ENCODE measurements around the gene KSR2. TPM values are rescaled to one million over a fixed set of nuclear protein-coding genes. Genes with fewer than 3 reads are reported as not detected.
"Not testable (repeated sequence)": the region's sequence is repeated elsewhere in the genome, so short reads cannot be mapped to it uniquely, and the experiment has no call there.

KSR2 gene
- total RNA-seq, 2 donors from 2014 or later, result 1.2 to 1.3 TPM

DNA sequence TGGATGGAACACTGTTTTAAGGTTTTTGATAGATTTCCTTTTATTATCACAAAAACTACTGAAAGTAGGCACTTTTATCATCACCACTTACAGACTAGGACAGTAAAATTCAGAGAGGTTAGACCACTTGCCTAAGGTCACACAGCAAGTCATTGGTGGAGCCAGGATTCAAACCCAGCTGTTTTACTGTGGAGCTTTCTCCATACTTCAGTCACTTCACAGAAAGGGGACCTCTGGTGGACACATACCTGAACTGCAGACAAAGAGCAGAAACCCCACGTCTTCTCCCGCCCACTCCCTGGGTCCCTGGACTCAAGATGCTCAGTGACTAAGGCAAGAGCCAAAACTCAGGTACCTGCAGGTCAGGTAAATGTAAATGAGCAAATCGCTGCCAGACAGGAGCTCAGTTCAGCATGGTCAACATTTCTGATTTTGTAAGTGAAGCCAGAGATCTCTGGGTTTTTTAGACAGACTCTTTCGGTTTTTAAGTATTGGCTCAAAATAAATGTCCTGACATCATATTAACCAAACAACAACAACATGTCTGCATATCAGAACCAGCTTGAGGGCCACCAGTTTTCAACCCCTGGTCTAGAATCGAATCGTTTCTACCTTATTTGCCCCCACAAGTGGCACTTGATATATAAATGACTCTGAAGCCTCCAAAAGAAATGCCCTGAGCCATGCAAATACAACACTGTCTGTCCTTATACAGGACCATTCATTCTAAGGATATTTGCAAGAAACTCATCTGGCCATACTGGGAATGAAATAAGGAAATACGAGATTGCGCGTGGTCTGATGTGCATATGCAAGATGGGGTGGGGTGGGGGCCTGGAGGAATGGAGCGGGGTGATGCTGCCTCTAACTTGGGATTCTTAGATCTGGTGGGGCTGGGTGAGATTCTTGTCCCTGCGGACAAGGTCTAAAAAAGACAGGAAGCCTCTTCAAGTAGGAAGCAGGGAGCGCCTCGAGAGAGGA, 110.9 kb downstream of the KSR2 start:
- peak; percentile 58 for DNase-seq
- H3K4me1 ChIP-seq, result no peaks in the 10 kb centered on the region
- no peak overlapping the region for H3K9ac ChIP-seq (ENCODE audit: low read depth in 2 of 2, low read length in 2 of 2)
- no peaks in the 10 kb centered on the region for H3K9me3 ChIP-seq
- no peaks in the 10 kb centered on the region for H3K27me3 ChIP-seq
- TF ChIP-seq, protein P1, sequence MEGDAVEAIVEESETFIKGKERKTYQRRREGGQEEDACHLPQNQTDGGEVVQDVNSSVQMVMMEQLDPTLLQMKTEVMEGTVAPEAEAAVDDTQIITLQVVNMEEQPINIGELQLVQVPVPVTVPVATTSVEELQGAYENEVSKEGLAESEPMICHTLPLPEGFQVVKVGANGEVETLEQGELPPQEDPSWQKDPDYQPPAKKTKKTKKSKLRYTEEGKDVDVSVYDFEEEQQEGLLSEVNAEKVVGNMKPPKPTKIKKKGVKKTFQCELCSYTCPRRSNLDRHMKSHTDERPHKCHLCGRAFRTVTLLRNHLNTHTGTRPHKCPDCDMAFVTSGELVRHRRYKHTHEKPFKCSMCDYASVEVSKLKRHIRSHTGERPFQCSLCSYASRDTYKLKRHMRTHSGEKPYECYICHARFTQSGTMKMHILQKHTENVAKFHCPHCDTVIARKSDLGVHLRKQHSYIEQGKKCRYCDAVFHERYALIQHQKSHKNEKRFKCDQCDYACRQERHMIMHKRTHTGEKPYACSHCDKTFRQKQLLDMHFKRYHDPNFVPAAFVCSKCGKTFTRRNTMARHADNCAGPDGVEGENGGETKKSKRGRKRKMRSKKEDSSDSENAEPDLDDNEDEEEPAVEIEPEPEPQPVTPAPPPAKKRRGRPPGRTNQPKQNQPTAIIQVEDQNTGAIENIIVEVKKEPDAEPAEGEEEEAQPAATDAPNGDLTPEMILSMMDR (IDR thresholded peaks at IDR 0.05), result peak; percentile 49
- H3K27ac ChIP-seq, result no peak overlapping the region
- intact Hi-C loops (cut with DNase I), result no loop called here
- H3K36me3 ChIP-seq, result no peaks in the 10 kb centered on the region
- H3K4me3 ChIP-seq, result no peak overlapping the region

DNA sequence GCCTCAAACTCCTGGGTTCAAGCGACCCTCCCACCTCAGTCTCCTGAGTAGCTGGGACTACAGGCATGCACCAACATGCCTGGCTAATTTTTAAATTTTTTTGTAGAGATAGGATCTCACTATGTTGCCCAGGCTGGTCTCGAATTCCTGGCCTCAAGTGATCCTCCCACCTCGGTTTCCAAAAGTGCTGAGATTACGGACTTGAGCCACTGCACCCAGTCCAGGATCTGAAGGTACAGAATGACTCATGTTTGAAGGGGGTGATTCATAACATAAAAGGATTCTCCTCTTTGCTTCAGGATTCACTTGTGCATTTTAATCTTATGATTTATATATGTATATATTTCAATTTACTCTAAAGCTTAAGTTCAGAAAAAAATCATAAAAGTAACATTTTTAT, 111.7 kb downstream of the KSR2 start:
- H3K4me1 ChIP-seq; H3K27me3 ChIP-seq; H3K9me3 ChIP-seq; H3K9ac ChIP-seq (ENCODE audit: low read depth in 2 of 2, low read length in 2 of 2); intact Hi-C loops (cut with DNase I); H3K4me3 ChIP-seq; DNase-seq; H3K27ac ChIP-seq; H3K36me3 ChIP-seq: not testable (repeated sequence)

DNA sequence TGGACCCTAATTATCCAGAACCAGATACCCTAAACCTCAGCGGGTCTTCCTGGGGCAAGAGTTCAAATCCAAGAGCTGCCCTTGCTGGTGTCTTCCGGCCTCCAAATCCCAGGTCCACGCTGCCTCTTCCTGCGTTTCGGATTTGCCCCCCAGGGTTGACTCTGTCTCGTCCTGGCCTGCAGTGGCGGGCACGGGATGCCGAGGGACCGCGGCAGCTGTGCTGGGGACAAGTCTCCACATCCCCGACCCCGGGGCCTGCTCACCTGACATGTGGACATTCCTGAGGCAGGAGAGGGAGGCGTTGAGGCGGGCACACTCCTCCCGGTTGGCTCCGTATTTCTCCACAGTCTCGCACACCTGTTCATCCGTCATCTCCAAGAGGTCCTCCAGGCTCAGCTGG, 113.6 kb downstream of the KSR2 start:
- H3K4me1 ChIP-seq, result no peaks in the 10 kb centered on the region
- H3K9ac ChIP-seq (ENCODE audit: low read depth in 2 of 2, low read length in 2 of 2), result no peak overlapping the region
- DNase-seq, result no peak
- H3K27ac ChIP-seq, result no peak overlapping the region
- no peaks in the 10 kb centered on the region for H3K9me3 ChIP-seq
- H3K36me3 ChIP-seq, result no peaks in the 10 kb centered on the region
- H3K4me3 ChIP-seq, result no peak overlapping the region
- no peaks in the 10 kb centered on the region for H3K27me3 ChIP-seq
- intact Hi-C loops (cut with DNase I), result no loop called here
- TF ChIP-seq, protein P1 (IDR thresholded peaks at IDR 0.05), result no peak

DNA sequence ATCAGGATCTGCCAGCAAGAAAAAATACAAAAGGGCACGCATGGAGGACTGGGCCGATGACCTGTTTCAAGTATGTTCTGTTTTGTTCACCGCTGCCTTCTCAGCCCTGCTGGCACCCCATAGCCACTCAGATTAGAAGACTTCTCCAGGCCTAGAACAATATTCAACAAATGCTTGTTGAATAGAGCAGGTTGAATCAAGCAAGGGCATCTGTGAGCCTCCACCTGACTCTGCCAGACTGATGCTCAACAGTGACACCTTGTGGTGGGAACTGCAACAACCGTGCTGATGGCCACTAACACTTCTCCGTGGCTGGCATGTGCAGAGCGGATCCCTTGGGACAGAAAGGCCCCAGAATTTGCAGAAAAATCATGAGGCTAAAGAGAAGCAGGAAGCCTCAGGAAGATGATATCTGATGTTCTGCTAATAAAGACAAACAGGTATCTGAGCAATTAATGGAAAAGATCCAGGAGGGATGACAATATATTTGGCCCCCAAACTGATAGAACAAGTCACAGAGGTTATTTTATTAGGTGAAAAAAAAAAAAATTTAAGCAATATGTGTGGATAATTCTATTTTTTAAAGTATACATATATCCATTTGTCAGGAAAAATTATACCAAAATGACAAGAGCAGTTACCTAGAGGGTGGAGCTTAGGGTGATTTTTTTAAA, 114.3 kb downstream of the KSR2 start:
- H3K27me3 ChIP-seq, result no peaks in the 10 kb centered on the region
- intact Hi-C loops (cut with DNase I), result loop anchor here (5.0 kb wide), 1 partner anchor 642 kb away; no protein-coding TSS in a partner anchor
- no peak overlapping the region for H3K4me3 ChIP-seq
- H3K27ac ChIP-seq, result no peak overlapping the region
- peak; percentile 63 for DNase-seq
- H3K36me3 ChIP-seq, result no peaks in the 10 kb centered on the region
- H3K9me3 ChIP-seq, result no peaks in the 10 kb centered on the region
- H3K4me1 ChIP-seq, result no peaks in the 10 kb centered on the region
- TF ChIP-seq, protein P1 (IDR thresholded peaks at IDR 0.05), result peak; percentile 57
- no peak overlapping the region for H3K9ac ChIP-seq (ENCODE audit: low read depth in 2 of 2, low read length in 2 of 2)

DNA sequence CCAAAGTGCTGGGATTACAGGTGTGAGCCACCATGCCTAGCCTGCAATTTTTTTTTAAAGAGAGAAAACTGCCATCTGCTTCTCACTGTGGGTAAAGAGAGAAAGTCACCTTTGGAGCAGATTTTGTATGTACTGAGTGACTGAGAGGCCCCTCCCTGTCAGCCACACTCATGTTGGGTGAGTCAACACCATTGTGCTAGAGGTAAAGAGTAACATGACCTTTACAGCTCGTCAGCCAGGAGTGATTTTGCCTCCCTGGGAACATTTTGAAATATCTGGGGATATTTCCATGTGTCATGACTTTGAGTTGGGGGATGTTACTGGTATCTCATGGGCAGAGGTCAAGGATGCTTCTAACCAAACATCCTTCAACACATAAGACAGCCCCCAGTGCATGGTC, 115.2 kb downstream of the KSR2 start:
- Histone ChIP-seq H3K27me3 (no peaks in the 10 kb centered on the region), H3K9me3 (no peaks in the 10 kb centered on the region), H3K4me1 (no peaks in the 10 kb centered on the region), H3K36me3 (no peaks in the 10 kb centered on the region), H3K27ac (no peak overlapping the region), H3K4me3 (no peak overlapping the region), H3K9ac (ENCODE audit: low read depth in 2 of 2, low read length in 2 of 2) (no peak overlapping the region)
- DNase-seq, result peak; percentile 36
- intact Hi-C loops (cut with DNase I), result loop anchor here (5.0 kb wide), 1 partner anchor 641 kb away; no protein-coding TSS in a partner anchor
- TF ChIP-seq, protein P1 (IDR thresholded peaks at IDR 0.05), result no peak

All from colonic mucosa (tissue), 4 donors.